ENCODE data around the gene ITGA3. TPM values are rescaled to one million over a fixed set of nuclear protein-coding genes. Genes with fewer than 3 reads are reported as not detected.

Gene ITGA3
- total RNA-seq, 1 donor from 2014 or later: 222 TPM

- no peaks in the 10 kb centered on the region for H3K27me3 ChIP-seq
- DNase-seq (ENCODE audit: low spot score in 2 of 2): peak in 1 of 2 donors; percentile 81
- intact Hi-C loops (cut with DNase I): no loop called here
- no peak overlapping the region for H3K4me3 ChIP-seq
- H3K36me3 ChIP-seq: no peaks in the 10 kb centered on the region
- H3K4me1 ChIP-seq: peaks cover 0 to 25% of the 10 kb centered on the region in 2 donors
- peak overlapping the region; percentile 48 to 58 for H3K27ac ChIP-seq
- no peak for TF ChIP-seq CTCF (IDR thresholded peaks at IDR 0.05)
- no peaks in the 10 kb centered on the region for H3K9me3 ChIP-seq
Measured at GRCh38 chr17:50043290-50044148, 12.4 kb upstream of the ITGA3 start.

- TF ChIP-seq CTCF (IDR thresholded peaks at IDR 0.05): no peak
- Histone ChIP-seq H3K27me3 (no peaks in the 10 kb centered on the region), H3K9me3 (no peaks in the 10 kb centered on the region), H3K36me3 (no peaks in the 10 kb centered on the region), H3K27ac (peak overlapping the region; percentile 48 to 58), H3K4me3 (no peak overlapping the region), H3K4me1 (peaks cover 0 to 25% of the 10 kb centered on the region in 2 donors)
- intact Hi-C loops (cut with DNase I): no loop called here
- DNase-seq (ENCODE audit: low spot score in 2 of 2): peak in 1 of 2 donors; percentile 56
Measured at GRCh38 chr17:50044483-50044882, 11.4 kb upstream of the ITGA3 start.

DNA sequence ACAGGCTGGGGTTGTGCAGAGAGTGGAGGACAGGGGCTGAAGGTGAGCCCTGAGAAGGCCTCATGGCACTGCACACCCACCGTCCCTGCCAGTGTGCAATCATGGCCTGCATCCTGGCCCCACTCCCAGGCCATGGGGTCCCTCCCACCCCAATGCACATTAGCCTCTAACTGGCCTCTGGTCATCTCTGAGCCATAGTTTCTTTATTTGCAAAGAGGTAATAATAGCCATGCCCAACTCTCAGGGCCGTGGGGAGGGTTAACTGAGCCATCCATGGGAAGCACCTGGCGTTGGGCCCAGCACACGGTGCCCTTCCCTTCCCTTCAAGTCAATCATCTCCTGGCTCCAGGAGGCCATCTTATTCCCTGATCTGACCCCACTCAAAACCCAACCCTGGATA, 10.8 kb upstream of the ITGA3 start:
- intact Hi-C loops (cut with DNase I): no loop called here
- no peaks in the 10 kb centered on the region for H3K27me3 ChIP-seq
- no peak overlapping the region for H3K27ac ChIP-seq
- H3K36me3 ChIP-seq: no peaks in the 10 kb centered on the region
- DNase-seq (ENCODE audit: low spot score in 2 of 2): peak in 1 of 2 donors; percentile 44
- H3K4me3 ChIP-seq: no peak overlapping the region
- no peaks in the 10 kb centered on the region for H3K9me3 ChIP-seq
- peaks cover 0 to 25% of the 10 kb centered on the region in 2 donors for H3K4me1 ChIP-seq
- no peak for TF ChIP-seq CTCF (IDR thresholded peaks at IDR 0.05)

DNA sequence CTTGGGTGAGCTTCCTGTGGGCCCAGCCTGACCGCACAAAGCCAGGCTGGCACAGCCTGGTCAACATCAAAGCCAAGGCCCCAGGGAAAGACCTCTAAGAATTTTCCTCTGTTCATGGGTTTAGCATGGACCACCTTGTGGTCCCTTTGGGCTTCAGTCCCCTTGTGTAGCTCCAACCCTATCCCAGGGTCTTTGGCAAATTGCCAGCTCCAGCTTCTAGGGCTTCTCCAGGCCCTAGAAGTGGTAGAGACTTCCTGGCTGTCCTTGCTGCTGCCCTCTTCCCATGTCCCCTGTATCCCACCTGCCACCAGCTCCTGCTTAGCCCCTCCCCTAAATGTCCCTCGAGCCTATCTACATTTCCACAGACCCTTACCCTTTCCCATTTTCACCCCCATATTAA, 9.7 kb upstream of the ITGA3 start:
- Histone ChIP-seq H3K9me3 (no peaks in the 10 kb centered on the region), H3K27ac (no peak overlapping the region), H3K27me3 (no peaks in the 10 kb centered on the region), H3K4me1 (peaks cover 0 to 29% of the 10 kb centered on the region in 2 donors), H3K36me3 (no peaks in the 10 kb centered on the region), H3K4me3 (no peak overlapping the region)
- peak in 1 of 2 donors; percentile 62 for DNase-seq (ENCODE audit: low spot score in 2 of 2)
- TF ChIP-seq CTCF (IDR thresholded peaks at IDR 0.05): no peak
- intact Hi-C loops (cut with DNase I): no loop called here

DNA sequence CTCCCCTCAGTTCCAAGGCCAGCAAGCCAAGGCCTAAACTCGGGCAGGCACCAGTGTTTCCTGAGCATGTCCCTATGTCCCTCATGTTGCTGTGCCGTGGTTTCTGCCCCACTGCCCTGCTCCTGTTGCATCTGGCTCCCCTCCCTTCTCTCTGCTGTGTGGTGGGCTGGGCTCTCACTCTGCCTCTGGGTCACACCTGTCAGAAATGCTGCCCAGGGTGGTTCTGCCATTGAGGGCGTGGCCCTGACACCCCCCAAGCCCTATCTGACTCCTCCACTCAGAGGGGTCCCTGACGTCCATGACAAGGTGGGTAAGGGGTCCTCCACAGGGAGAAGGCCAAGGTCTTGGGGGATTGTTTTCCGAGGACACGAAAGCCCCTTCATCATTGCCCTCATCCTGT, 9.2 kb upstream of the ITGA3 start:
- Histone ChIP-seq H3K9me3 (no peaks in the 10 kb centered on the region), H3K4me3 (no peak overlapping the region), H3K27ac (peak overlapping the region in 1 of 2 donors; percentile 67), H3K4me1 (peaks cover 0 to 31% of the 10 kb centered on the region in 2 donors), H3K36me3 (no peaks in the 10 kb centered on the region), H3K27me3 (no peaks in the 10 kb centered on the region)
- peak in 1 of 2 donors; percentile 41 for DNase-seq (ENCODE audit: low spot score in 2 of 2)
- intact Hi-C loops (cut with DNase I): no loop called here
- no peak for TF ChIP-seq CTCF (IDR thresholded peaks at IDR 0.05)
